MV-4-11 (cell line): Measurements from ENCODE around the gene RNF130.

Experiments used
- DNase-seq: peaks from one replicate; lab custom pipeline; 2025; lab: John Stamatoyannopoulos, UW

Gene RNF130

GRCh38 chr5:180071531-180072255 is at the start of gene RNF130:
RNF130 (minus strand) TSS chr5:180071759; CDS start chr5:180071702, 57 bp downstream.
- DNase-seq, result peak; percentile 82

GRCh38 chr5:180120237-180121101 is 48.9 kb upstream of the RNF130 start:
- no peak for DNase-seq

GRCh38 chr5:180119903-180120236 is 48.3 kb upstream of the RNF130 start:
- no peak for DNase-seq

GRCh38 chr5:180119031-180119902 is 47.7 kb upstream of the RNF130 start:
- no peak for DNase-seq

GRCh38 chr5:180118391-180118791 is 46.8 kb upstream of the RNF130 start:
- DNase-seq, result no peak

GRCh38 chr5:180117000-180117725 is 45.6 kb upstream of the RNF130 start:
- no peak for DNase-seq

- no peak for DNase-seq
These were observed 44.8 kb upstream of the RNF130 start for GRCh38 chr5:180116077-180116999.

GRCh38 chr5:180115326-180116076 is 43.9 kb upstream of the RNF130 start:
- DNase-seq, result no peak

GRCh38 chr5:180114304-180115003 is 42.9 kb upstream of the RNF130 start:
- no peak for DNase-seq

GRCh38 chr5:180113660-180114303 is 42.2 kb upstream of the RNF130 start:
- no peak for DNase-seq

- DNase-seq, result no peak
These were observed 40.8 kb upstream of the RNF130 start for GRCh38 chr5:180112181-180112861.

GRCh38 chr5:180111273-180112002 is 39.9 kb upstream of the RNF130 start:
- DNase-seq, result no peak

GRCh38 chr5:180109920-180110319 is 38.4 kb upstream of the RNF130 start:
- no peak for DNase-seq

- no peak for DNase-seq
These were observed 35.4 kb upstream of the RNF130 start for GRCh38 chr5:180107005-180107404.

GRCh38 chr5:180105827-180106312 is 34.3 kb upstream of the RNF130 start:
- DNase-seq, result peak; percentile 32

- DNase-seq, result no peak
These were observed 32.6 kb upstream of the RNF130 start for GRCh38 chr5:180104168-180104530.

GRCh38 chr5:180103487-180104167 is 32.1 kb upstream of the RNF130 start:
- DNase-seq, result no peak
